GM18909 (cell line): ENCODE data around the gene PCDHB4.
"Not testable (repeated sequence)": the region's sequence is repeated elsewhere in the genome, so short reads cannot be mapped to it uniquely, and the experiment has no call there.

Source experiments
- ATAC-seq: cut with Tn5 transposase; IDR thresholded peaks from one replicate; pipeline ENCODE4 v1.9.1; 2021; ENCODE audit warnings: mild to moderate bottlenecking; ENCODE audit not compliant: unreplicated experiment, poor library complexity

Gene PCDHB4

DNA sequence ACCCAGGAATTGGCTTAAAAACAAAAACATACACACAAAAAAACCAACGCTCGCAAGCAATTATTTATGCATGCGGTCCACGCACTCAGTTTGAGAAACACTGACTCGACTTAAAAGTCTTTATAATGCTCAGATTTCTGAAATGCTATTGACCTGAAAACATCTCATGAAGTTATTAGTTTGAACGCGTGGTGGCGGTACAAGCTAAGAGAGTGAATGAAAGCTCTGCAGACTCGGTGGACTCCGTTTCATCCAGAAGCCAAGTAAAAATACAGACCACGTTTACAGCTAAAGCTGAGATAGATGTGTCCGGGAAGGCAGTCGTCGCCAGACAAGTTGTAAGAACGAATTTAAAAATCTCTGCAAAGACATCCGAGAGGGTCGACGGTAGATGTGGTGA, 28.2 kb downstream of the PCDHB4 start, which contains the start of gene PCDHB6:
Gene PCDHB6 (plus strand): TSS at position 246 of the 400 bp plus-strand sequence. CDS start 201 bp downstream, outside the sequence.
- ATAC-seq, result no peak

DNA sequence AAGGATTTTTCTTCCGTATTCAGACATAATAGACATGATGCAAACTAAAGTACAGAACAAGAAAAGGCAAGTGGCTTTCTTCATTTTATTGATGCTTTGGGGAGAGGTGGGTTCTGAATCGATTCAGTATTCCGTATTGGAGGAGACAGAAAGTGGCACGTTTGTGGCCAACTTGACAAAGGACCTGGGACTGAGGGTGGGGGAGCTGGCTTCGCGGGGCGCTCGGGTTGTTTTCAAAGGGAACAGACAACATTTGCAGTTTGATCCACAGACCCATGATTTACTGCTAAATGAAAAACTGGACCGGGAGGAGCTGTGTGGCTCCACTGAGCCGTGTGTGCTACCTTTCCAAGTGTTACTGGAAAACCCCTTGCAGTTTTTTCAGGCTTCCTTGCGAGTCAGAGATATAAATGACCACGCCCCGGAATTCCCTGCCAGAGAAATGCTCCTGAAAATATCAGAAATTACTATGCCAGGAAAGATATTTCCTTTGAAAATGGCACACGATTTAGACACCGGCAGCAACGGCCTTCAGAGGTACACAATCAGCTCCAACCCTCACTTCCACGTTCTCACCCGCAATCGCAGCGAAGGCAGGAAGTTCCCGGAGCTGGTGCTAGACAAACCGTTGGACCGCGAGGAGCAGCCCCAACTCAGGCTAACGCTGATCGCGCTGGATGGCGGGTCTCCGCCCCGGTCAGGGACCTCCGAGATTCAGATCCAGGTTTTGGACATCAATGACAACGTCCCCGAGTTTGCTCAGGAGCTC, 28.8 kb downstream of the PCDHB4 start:
- ATAC-seq, result no peak

- ATAC-seq, result no peak
These were observed 29.3 kb downstream of the PCDHB4 start for GRCh38 chr5:141150993-141151325.

DNA sequence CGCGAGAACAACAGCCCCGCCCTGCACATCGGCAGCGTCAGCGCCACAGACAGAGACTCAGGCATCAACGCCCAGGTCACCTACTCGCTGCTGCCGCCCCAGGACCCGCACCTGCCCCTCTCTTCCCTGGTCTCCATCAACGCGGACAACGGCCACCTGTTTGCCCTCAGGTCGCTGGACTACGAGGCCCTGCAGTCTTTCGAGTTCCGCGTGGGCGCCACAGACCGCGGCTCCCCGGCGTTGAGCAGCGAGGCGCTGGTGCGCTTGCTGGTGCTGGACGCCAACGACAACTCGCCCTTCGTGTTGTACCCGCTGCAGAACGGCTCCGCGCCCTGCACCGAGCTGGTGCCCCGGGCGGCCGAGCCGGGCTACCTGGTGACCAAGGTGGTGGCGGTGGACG, 30.0 kb downstream of the PCDHB4 start:
- ATAC-seq, result not testable (repeated sequence)

DNA sequence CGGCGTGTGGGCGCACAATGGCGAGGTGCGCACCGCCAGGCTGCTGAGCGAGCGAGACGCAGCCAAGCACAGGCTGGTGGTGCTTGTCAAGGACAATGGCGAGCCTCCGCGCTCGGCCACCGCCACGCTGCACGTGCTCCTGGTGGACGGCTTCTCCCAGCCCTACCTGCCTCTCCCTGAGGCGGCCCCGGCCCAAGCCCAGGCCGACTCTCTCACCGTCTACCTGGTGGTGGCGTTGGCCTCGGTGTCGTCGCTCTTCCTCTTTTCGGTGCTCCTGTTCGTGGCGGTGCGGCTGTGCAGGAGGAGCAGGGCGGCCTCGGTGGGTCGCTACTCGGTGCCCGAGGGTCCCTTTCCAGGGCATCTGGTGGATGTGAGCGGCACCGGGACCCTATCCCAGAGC, 30.5 kb downstream of the PCDHB4 start:
- ATAC-seq, result not testable (repeated sequence)

DNA sequence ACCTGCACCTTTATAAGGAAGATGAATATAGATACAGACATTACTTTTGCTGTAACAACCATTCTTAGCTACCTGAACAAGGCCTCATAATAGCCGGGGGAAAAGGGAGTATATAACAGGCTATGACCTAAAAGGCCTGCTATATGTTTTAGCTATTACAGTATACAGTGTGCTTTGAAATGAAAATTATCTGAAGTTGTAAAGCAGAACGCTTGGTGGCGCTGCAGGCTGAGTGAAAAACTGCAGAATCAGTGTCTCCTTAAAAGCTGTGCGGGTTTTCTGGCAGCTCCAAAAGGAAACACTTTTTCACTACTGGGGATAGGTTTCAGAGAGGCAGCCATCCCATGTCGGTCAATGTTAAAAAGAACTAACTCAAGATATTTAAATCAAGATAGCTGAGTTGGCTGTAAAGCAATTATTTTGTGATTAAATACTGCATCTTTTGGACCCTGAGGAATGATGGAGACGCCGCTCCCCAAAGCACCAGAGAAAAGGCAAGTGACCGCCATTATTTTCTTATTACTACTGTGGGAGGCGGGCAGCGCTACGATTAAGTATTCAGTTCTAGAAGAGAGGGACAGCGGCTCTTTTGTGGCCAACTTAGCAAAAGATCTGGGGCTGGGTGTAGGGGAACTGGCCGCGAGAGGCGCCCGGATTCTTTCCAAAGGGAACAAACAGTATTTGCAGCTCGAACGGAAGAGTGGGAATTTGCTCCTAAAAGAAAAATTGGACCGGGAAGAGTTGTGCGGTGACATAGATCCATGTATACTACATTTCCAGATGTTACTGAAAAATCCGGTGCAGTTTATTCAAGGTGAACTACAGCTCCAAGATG, 34.1 kb downstream of the PCDHB4 start:
- no peak for ATAC-seq

GRCh38 chr5:141157356-141157755, 35.7 kb downstream of the PCDHB4 start:
- ATAC-seq, result not testable (repeated sequence)

DNA sequence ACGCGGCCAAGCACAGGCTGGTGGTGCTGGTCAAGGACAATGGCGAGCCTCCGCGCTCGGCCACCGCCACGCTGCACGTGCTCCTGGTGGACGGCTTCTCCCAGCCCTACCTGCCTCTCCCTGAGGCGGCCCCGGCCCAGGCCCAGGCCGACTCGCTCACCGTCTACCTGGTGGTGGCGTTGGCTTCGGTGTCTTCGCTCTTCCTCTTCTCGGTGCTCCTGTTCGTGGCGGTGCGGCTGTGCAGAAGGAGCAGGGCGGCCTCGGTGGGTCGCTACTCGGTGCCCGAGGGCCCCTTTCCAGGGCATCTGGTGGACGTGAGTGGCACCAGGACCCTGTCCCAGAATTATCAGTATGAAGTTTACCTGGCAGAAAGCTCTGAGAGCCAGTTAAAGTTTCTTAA, 36.3 kb downstream of the PCDHB4 start:
- not testable (repeated sequence) for ATAC-seq

- ATAC-seq, result no peak
These were observed 51.0 kb downstream of the PCDHB4 start, which contains the start of gene PCDHB7 for GRCh38 chr5:141172381-141173204. TSS of gene PCDHB7 (plus strand) at chr5:141172644. CDS start at chr5:141172836, 192 bp downstream.

GRCh38 chr5:141174291-141175104, 52.9 kb downstream of the PCDHB4 start:
- ATAC-seq, result not testable (repeated sequence)
